K562 (cell line): ENCODE results near the gene SLC35E1.

Experiments
- CC2D1A ChIP-seq: fragments of 450-650 bp; IDR thresholded peaks from 2 replicates; pipeline ENCODE4 v1.6.1; 2017; ENCODE audit warnings: mild to moderate bottlenecking
- E4F1 ChIP-seq: fragments of 250-450 bp; sonication (Bioruptor Pico); IDR thresholded peaks from 2 replicates; pipeline ENCODE4 v1.5.0; 2021; ENCODE audit warnings: mild to moderate bottlenecking, borderline replicate concordance
- HDGF ChIP-seq: fragments of 450-650 bp; IDR thresholded peaks from 2 replicates; pipeline ENCODE4 v1.6.1; 2016
- KLF16 ChIP-seq: IDR thresholded peaks from 2 replicates; pipeline ENCODE4 v1.6.1; 2016; ENCODE audit warnings: antibody characterized with exemption
- MEIS2 ChIP-seq: fragments of 450-650 bp; IDR thresholded peaks from 2 replicates; pipeline ENCODE4 v1.6.1; 2014; ENCODE audit warnings: mild to moderate bottlenecking; ENCODE audit not compliant: partially characterized antibody
- ZBTB9 ChIP-seq: fragments of 450-650 bp; formaldehyde crosslinking; IDR thresholded peaks from 2 replicates; pipeline ENCODE4 v1.4.0; 2020; ENCODE audit warnings: mild to moderate bottlenecking, moderate library complexity
- ZFPM2 ChIP-seq: fragments of 250-450 bp; sonication (Bioruptor Pico); IDR thresholded peaks from 2 replicates; pipeline ENCODE4 v1.5.1; 2022; ENCODE audit warnings: mild to moderate bottlenecking
- ZFX ChIP-seq: sonication (generic); formaldehyde crosslinking; IDR thresholded peaks from 2 replicates; pipeline ENCODE4 v1.8.0; 2022; ENCODE audit warnings: mild to moderate bottlenecking, missing genetic modification reagents, moderate library complexity

DNA sequence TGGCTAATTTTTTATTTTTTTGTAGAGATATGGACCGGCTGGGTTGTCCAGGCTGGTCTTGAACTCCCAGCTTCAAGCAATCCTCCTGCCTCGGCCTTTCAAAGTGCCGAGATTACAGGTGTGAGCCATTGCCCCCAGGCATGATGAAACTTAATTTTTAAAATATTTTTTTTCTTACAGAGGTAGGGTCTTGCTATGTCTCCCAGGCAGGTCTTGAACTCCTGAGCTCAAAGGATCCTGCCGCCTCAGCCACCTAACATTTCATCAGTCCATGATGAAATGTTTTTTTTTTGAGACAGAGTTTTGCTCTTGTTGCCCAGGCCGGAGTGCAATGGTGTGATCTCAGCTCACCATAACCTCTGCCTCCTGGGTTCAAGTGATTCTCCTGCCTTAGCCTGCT lies 63.7 kb downstream of the SLC35E1 start:
- TF ChIP-seq ZFX (CRISPR knock-in tag) (no peak), CC2D1A (no peak), ZFPM2 (no peak), E4F1 (CRISPR knock-in tag) (no peak), ZBTB9 (CRISPR knock-in tag) (no peak), MEIS2 (no peak), KLF16 (no peak), HDGF (no peak)
